Tibial artery (tissue), 4 donors: ENCODE data around the gene DPH5.

Experiments used
- DNase-seq, 2 donors: peaks; one replicate each; pipeline ENCODE4 v3.0.0-alpha.2; 2019
- H3K27ac ChIP-seq, 2 donors: fragments of 200-600 bp; sonication (generic) in 1 of 2; 1 replicate in 1 of 2; 2 replicates in 1 of 2; pipeline ENCODE4 v1.5.1; 2018 to 2019; ENCODE audit warnings: mild to moderate bottlenecking in 1 of 2
- H3K27me3 ChIP-seq, 2 donors: fragments of 200-600 bp; sonication (generic) in 1 of 2; one replicate each; pipeline versions ENCODE4 v1.5.1 to v1.6.0; 2016 to 2019
- H3K36me3 ChIP-seq, 3 donors: fragments of 200-600 bp; sonication (generic) in 2 of 3; one replicate each; pipeline ENCODE4 v1.5.1; 2016 to 2019; ENCODE audit warnings: mild to moderate bottlenecking in 2 of 3
- H3K4me1 ChIP-seq, 4 donors: fragments of 200-600 bp; sonication (generic) in 2 of 4; 1 replicate in 3 of 4; 2 replicates in 1 of 4; pipeline ENCODE4 v1.5.1; 2016 to 2019
- H3K4me3 ChIP-seq, 2 donors: fragments of 200-600 bp; sonication (generic) in 1 of 2; 1 replicate in 1 of 2; 2 replicates in 1 of 2; pipeline ENCODE4 v1.5.1; 2018 to 2019; ENCODE audit warnings: mild to moderate bottlenecking in 2 of 2
- H3K9me3 ChIP-seq, 3 donors: fragments of 200-600 bp; sonication (generic) in 1 of 3; one replicate each; pipeline ENCODE4 v1.5.1; 2016 to 2019
- intact Hi-C: fragments of 100-400 bp; cut with DNase I; formaldehyde crosslinking; loops from one replicate; pipeline ENCODE4 v1.15.0; 2023; ENCODE audit warnings: low total_unique reads
- TF ChIP-seq, protein P1 (sequence below), 2 experiments: fragments of 200-600 bp in 1 of 2; fragments of 450-650 bp in 1 of 2; IDR thresholded peaks; one replicate each; pipeline ENCODE4 v1.5.1; 2017 to 2019; ENCODE audit warnings: antibody characterized with exemption in 2 of 2, mild to moderate bottlenecking in 1 of 2, moderate library complexity in 1 of 2

Gene DPH5

DNA sequence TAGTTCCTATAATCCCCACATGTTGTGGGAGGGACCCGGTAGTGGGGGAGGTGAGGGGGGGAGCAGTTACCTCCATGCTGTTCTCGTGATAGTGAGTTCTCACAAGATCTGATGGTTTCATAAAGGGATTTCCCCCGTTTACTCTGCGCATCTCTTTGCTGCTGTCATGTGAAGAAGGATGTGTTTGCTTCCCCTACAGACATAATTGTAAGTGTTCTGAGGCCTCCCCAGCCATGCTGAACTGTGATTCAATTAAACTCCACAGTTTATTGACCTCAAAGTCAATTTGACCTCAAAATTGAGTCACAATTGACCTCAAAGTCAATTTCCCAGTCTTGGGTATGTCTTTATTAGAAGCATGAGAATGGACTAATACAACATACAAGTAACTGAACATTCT lies 19.7 kb downstream of the DPH5 start:
- TF ChIP-seq, protein P1, sequence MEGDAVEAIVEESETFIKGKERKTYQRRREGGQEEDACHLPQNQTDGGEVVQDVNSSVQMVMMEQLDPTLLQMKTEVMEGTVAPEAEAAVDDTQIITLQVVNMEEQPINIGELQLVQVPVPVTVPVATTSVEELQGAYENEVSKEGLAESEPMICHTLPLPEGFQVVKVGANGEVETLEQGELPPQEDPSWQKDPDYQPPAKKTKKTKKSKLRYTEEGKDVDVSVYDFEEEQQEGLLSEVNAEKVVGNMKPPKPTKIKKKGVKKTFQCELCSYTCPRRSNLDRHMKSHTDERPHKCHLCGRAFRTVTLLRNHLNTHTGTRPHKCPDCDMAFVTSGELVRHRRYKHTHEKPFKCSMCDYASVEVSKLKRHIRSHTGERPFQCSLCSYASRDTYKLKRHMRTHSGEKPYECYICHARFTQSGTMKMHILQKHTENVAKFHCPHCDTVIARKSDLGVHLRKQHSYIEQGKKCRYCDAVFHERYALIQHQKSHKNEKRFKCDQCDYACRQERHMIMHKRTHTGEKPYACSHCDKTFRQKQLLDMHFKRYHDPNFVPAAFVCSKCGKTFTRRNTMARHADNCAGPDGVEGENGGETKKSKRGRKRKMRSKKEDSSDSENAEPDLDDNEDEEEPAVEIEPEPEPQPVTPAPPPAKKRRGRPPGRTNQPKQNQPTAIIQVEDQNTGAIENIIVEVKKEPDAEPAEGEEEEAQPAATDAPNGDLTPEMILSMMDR (IDR thresholded peaks at IDR 0.05): no peak
- H3K27ac ChIP-seq: no peak overlapping the region

DNA sequence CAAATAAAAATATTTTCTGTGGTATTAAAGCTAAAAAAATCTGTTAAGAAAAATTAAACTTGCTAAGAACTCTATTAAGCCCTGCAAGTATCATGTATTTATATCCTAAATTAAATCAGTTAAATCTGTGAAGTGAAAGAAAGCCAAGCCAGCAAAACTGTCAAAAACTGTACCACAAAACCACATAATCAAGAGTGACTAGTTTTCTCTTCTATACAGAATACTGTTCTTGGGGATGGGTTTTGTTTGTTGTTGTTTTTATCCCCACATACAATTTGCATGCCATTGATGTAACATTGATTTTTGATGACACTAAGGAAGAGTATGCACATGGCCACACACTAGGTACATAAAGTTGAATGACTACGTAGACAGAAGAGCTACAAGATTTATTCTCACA lies 20.4 kb downstream of the DPH5 start:
- no peaks in the 10 kb centered on the region for H3K9me3 ChIP-seq
- intact Hi-C loops: no loop called here
- DNase-seq: no peak
- H3K36me3 ChIP-seq: peaks cover 0 to 8% (median 0%) of the 10 kb centered on the region in 3 donors
- H3K27me3 ChIP-seq: no peaks in the 10 kb centered on the region
- peaks cover 0 to 31% (median 14%) of the 10 kb centered on the region in 4 donors for H3K4me1 ChIP-seq
- no peak overlapping the region for H3K27ac ChIP-seq
- TF ChIP-seq, protein P1 (IDR thresholded peaks at IDR 0.05): no peak
- H3K4me3 ChIP-seq: no peak overlapping the region

More for the DNA sequence above, 19.7 kb downstream of the DPH5 start:
- Histone ChIP-seq H3K4me1 (peaks cover 0 to 31% (median 14%) of the 10 kb centered on the region in 4 donors), H3K9me3 (no peaks in the 10 kb centered on the region), H3K4me3 (no peak overlapping the region), H3K36me3 (peaks cover 0 to 5% (median 0%) of the 10 kb centered on the region in 3 donors), H3K27me3 (no peaks in the 10 kb centered on the region)
- intact Hi-C loops: no loop called here
- DNase-seq: no peak

DNA sequence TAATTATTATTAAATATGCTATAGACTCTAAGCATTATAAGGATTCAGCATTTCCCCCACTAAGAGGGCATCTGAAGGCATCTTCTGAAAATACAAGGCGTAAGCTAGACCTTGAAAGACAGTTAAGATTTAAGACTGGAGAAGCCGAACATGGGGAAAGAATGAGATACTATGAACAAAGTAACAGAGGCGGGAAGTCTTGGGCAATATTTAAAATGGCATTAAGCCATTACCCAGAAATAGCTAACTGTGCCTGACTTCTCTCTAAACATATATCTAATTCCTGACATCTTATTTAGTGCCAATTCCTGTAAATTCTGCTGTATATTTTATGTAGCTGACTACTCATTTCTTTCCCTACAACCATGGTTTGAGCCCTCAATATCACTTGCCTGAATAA lies 20.9 kb downstream of the DPH5 start:
- H3K9me3 ChIP-seq: no peaks in the 10 kb centered on the region
- peaks cover 0 to 31% (median 14%) of the 10 kb centered on the region in 4 donors for H3K4me1 ChIP-seq
- intact Hi-C loops: no loop called here
- H3K27ac ChIP-seq: peak overlapping the region in 1 of 2 donors; percentile 17
- peaks cover 0 to 8% (median 3%) of the 10 kb centered on the region in 3 donors for H3K36me3 ChIP-seq
- H3K27me3 ChIP-seq: no peaks in the 10 kb centered on the region
- no peak overlapping the region for H3K4me3 ChIP-seq
- DNase-seq: no peak
- TF ChIP-seq, protein P1 (IDR thresholded peaks at IDR 0.05): no peak

DNA sequence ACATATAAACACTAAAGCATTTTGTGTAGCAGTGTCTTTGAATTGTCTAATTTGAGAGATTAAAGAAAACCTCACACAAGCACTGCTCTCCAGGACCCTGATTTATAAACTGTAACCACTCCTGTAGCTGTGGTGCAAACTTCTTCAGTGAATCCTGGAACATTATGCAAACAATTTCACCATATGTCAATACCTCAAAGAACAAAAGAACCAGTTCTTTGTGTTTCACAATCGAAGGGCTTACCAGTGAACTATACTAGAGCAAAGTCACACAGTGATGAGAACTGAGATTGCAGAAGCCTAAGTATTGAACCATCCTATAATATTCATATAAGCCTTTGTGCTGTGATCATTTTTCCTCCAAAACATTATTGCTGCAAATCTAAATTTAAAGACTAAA lies 21.5 kb downstream of the DPH5 start:
- intact Hi-C loops: no loop called here
- Histone ChIP-seq H3K4me1 (peaks cover 0 to 31% (median 14%) of the 10 kb centered on the region in 4 donors), H3K27ac (peak overlapping the region in 1 of 2 donors; percentile 17), H3K36me3 (peaks cover under 1 to 9% (median 8%) of the 10 kb centered on the region in 3 donors), H3K9me3 (no peaks in the 10 kb centered on the region), H3K27me3 (no peaks in the 10 kb centered on the region), H3K4me3 (no peak overlapping the region)
- no peak for DNase-seq
- TF ChIP-seq, protein P1 (IDR thresholded peaks at IDR 0.05): no peak

DNA sequence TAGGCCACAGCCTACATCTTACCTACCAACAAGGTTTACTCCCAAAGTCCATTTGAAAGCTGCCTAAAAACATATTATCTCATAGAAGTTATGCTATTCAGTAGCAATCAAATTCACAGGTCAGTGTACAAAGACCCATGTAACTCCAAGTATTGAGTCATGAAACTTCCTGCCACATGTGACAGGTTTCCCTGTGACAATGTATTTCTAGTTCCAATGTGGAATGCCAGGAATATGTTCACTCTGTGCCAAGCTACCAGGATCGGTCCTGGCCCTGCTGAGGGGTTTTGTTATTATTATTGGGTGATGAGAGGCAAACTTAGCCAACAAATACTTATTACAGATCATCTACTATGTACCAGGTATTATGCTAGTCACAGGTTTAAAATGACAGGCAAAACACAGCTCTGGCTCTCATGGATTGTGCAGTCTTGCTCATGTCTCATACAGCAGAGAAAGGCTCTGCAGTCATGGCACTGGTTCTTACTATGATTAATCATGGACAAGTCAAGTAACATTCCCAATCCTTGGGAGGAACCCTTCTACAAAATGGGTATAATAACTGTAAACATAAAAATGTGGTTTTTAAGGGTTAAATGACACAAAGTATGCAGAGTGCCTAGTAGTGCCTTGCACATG lies 22.5 kb downstream of the DPH5 start:
- intact Hi-C loops: no loop called here
- H3K27me3 ChIP-seq: no peaks in the 10 kb centered on the region
- no peak for DNase-seq
- no peak overlapping the region for H3K4me3 ChIP-seq
- peaks cover 0 to 31% (median 14%) of the 10 kb centered on the region in 4 donors for H3K4me1 ChIP-seq
- TF ChIP-seq, protein P1 (IDR thresholded peaks at IDR 0.05): no peak
- H3K27ac ChIP-seq: peak overlapping the region in 1 of 2 donors; percentile 5
- H3K36me3 ChIP-seq: peaks cover 5 to 10% (median 8%) of the 10 kb centered on the region in 3 donors
- no peaks in the 10 kb centered on the region for H3K9me3 ChIP-seq
